HG02870 (cell line): Measurements from ENCODE around the gene TAT.
"Not testable (repeated sequence)": the region's sequence is repeated elsewhere in the genome, so short reads cannot be mapped to it uniquely, and the experiment has no call there.

ENCODE experiments used
- ATAC-seq: cut with Tn5 transposase; IDR thresholded peaks from one replicate; pipeline ENCODE4 v1.9.1; 2021; ENCODE audit warnings: mild to moderate bottlenecking, moderate library complexity; ENCODE audit not compliant: unreplicated experiment

Gene TAT

DNA sequence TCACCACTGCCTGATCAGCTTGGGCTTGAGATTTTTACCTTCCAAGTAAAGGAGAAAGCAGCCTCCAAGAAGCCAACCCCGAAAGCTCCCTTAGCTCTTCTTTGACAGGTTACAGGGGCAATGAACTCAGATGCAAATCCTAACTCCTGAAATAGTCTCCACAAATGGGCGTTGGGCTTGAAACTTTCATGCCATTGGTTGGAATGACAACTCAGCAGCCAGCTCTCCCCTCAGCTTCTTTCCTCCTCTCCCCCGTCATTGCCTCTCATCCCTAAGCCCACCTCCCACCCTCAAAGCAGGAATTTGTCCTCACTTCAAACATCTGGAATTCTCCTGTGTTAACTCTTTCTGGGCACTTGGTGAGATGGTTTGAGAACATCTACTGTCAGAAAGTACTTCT lies at the start of gene TAT:
TSS of gene TAT (minus strand) at position 122 of the 400 bp plus-strand sequence. CDS start 677 bp downstream, outside the sequence.
- ATAC-seq, result no peak

DNA sequence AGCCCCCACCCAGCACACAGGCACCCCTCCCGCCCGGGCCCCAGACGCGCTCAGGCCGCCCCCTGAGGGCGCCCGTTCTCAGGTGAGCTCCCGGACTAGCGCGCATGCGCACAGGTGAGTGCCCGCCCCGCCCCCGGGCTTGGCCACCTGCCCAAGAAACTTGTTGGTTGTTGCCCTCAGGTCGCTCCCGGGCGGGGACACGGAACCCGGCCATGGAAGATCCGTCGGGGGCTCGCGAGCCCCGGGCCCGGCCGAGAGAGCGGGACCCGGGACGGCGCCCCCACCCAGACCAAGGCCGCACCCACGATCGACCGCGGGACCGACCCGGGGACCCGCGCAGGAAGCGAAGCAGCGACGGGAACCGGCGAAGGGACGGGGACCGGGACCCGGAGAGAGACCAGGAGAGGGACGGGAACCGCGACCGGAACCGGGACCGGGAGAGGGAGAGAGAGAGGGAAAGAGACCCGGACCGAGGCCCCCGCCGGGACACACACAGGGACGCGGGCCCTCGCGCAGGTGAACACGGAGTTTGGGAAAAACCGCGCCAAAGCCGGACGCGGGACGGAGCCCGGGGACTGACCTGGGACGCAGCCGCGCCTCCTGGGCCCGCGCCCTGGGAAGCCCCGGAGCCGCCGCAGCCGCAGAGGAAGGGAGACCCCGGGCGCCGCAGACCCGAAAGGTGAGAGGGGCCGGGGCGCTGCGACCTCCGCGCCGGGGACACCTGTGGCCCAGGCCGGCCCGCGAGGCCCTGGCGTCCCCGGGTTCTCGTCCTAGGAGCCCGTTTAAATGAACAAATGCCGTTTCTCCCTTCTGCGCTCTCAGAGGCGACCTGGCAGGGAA lies 49.3 kb upstream of the TAT start, which contains the start of gene MARVELD3:
TSS of gene MARVELD3 (plus strand) at position 167 of the 840 bp plus-strand sequence. CDS start at position 213, 46 bp downstream.
- ATAC-seq, result no peak

DNA sequence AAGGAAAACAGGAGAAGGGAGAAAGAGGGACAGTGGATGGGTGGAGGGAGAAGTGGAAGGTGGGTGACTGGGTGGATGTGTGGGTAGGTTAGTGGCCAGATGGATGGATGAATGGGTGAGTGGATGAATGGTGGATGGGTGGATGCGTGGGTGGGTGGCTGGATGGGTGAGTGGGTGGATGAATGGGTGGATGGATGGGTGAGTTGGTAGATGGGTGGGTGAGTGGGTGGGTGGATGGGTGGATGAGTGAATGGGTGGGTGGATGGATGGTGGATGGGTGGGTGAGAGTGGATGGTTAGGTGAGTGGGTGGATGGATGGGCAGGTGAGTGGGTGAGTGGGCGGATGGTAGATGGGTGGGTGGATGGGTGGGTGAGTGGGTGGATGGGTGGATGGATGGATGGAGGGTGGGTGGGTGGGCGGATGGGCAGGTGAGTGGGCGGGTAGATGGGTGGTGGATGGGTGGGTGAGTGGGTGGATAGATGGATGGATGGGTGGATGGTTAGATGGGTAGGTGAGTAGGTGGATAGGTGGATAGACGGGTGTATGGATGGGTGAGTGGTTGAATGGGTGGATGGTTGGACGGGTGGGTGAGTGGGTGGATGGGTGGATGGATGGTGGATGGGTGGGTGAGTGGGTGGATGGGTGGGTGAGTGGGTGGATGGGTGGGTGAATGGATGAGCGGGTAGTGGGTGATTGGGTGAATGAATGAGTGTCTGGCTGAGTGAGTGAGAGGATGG lies 48.4 kb upstream of the TAT start:
- no peak for ATAC-seq

DNA sequence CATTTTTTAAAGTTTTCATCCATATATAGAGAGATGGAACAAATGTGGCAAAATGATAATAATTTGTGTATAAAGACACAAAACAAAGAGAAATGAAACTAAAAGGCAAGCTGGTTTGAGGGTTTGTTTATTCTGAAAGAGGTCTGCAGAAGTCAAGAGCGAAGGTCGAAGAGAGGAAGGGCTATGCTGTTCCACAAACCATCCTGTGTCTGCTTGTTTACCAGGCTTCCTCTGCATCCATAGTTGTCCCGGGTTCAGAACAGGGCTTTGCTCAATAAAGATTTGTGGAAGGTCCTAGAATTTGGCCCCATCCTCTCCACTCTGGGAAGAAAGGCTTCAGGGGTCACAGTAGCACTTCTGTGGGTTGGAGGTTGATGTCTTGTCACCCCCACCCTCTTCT lies 46.7 kb upstream of the TAT start:
- ATAC-seq, result no peak

DNA sequence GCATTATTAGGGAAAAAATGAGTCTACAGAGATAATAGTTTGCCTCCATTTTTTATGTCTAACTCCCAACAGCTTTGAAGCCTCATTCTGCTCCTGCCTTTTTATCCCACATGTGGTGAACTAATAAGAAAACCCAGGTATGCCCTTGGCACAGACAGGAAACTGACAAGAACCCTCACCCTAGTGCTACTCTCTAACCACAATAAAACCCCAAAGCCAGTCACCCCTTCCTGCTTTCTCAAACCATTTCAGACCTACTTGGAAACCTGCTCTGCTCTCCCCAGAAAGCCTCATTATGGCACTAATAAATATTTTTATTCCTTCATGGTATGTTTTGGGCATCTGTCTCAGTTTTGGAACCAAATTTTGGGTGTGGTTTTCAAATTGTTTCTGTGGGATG lies 45.2 kb upstream of the TAT start:
- no peak for ATAC-seq

DNA sequence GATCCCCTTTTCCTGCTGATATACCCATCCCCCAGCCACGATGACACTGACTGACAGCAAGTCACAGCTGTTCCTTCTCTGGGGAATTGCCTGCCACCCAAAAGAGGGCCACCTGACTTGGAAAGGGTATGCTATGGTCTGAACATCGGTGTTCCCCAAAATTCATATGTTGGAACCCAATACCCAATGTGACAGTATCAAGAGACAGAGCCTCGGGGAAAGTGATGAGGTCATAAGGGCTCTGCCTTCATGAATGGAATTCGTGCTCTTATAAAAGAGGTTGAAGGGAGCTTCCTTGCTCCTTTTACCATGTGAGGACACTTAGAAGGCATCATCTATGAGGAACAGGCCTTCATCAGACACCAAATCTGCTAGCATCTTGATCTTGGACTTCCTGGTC lies 41.5 kb upstream of the TAT start:
- ATAC-seq, result no peak

DNA sequence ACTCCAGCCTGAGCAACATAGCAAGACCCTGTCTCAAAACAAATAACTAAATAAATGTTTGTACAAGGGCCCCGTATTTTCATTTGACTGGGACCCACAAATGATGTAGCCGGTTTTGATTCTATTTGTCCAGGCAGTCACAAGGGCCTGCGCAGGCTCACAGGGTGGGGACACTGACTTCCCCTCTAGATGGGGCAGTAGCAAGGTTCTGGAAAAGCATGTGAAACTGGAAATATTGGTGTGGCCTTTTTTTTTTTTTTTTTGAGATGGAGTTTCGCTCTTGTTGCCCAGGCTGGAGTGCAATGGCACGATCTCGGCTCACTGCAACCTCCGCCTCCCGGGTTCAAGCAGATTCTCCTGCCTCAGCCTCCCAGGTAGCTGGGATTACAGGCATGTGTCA lies 38.1 kb upstream of the TAT start:
- ATAC-seq, result not testable (repeated sequence)

DNA sequence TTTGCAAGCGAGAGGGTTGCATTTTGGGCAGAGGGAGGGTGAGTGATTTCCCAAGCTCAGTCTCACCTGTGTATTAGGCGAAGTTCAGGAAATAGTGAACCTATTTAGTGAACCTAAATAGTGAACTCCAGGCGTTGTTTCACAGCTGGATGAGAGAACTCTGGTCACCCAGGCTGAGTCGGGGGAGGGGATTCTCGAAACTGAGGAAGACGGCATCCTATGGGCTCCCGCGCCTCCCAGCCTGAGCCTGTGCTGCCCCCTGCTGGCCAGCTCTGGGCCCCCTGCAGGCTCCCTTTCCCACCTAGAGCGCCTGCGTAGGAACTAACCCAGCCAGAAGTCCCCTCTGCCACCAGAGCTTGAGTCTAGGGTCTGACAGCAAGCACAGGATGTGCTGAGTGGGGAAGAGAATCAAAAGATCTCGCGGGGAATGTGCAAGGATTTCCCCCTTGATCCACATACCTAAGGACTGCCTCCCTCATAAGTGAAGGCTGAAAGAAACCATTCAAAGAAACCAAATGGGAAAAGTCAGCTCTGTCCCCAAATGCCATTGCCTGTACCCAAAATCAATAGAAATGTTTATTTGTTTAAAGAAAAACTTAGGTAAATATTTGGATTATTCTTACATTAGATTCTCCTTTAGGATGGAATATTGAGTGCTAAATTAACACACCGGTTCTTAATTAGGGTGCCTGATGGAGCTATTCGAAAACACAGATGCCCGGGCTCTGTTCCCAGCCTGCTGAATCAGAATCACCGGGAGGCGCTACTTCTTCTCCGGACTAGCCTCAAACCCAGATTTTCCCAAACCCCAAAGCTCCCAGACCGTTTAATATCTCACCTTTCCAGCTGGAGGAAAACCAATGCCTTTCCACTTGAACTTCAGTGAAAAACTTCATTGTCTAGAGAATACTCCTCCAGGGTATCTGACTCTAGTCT lies 34.3 kb upstream of the TAT start:
- ATAC-seq, result no peak

DNA sequence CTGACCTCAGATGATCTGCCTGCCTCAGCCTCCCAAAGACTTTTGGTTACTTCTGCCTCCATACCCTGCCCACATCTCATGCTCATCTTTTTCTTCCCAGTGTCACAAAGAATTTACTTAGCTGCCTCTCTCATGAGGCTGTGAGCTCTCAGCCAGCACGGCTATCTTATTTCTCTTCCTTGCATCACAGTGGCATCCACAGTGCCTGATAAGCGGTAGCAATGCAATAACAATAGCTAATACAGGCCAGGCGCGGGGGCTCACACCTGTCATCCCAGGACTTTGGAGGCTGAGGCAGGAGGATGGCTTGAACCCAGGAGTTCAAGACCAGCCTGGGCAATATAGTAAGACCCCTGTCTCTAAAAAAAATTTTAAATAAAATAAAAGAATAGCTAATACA lies 33.6 kb upstream of the TAT start:
- ATAC-seq, result no peak

DNA sequence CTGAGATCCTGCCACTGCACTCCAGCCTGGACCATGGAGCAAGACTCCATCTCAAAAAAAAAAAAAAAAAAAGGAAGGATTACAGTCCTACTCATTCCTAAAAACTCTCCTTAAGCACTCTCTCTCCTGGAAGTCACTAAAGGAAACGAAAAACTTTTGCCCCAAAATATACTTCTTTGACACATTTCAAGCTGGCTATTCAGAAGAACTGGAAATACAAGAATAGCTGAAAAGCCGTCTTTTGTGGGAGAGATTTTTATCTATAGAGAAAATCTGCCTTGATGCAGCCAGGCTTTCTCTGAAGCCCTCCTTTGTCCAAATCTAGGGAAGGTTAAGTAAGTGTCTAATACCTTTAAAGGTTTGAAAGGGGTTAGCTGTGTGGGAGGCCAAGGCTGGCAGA lies 32.2 kb upstream of the TAT start:
- ATAC-seq, result no peak

DNA sequence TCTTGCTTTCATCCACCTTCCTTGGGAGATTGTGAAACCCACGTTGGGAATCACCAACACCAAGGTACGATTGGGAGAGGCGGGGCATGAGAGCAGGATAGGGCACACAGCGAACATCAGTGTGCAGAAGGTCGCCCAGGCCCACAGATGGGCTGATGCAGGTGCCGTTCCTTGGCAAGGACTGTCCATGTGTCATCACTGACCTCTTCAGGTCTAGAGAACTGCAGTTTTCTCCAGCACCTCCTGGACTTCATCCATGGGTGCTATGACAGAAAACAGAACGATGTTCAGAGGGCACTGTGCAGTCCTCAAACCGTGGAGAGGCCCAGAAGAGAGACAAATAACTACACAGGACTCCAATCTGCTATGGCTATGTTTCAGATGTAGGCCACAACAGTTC lies 23.9 kb upstream of the TAT start:
- no peak for ATAC-seq

DNA sequence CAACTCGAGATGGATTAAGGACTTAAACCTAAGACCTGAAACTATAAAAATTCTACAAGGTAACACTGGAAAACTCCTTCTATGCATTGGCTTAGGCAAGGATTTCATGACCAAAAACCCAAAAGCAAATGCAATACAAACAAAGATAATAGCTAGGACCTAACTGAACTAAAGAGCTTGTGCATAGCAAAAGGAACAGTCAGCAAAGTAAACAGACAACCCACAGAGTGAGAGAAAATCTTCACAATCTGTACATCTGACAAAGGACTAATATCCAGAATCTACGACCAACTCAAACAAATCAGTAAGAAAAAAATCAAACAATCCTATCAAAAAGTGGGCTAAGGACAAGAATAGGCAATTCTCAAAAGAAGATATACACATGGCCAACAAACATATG lies 21.5 kb upstream of the TAT start:
- ATAC-seq, result not testable (repeated sequence)

DNA sequence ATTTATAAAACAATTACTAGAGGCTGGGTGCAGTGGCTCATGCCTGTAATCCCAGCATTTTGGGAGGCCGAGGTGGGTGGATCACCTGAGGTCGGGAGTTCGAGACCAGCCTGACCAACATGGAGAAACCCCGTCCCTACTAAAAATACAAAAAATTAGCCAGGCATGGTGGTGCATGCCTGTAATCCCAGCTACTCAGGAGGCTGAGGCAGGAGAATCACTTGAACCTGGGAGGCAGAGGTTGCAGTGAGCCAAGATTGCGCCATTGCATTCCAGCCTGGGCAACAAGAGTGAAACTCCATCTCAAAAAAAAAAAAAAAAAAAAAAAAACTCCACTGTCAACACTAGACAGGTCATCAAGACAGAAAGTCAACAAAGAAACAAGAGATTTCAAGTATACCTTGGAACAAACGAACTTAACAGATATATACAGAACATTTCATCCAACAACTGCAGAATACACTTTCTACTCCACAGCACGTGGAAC lies 18.5 kb upstream of the TAT start:
- ATAC-seq, result not testable (repeated sequence)

DNA sequence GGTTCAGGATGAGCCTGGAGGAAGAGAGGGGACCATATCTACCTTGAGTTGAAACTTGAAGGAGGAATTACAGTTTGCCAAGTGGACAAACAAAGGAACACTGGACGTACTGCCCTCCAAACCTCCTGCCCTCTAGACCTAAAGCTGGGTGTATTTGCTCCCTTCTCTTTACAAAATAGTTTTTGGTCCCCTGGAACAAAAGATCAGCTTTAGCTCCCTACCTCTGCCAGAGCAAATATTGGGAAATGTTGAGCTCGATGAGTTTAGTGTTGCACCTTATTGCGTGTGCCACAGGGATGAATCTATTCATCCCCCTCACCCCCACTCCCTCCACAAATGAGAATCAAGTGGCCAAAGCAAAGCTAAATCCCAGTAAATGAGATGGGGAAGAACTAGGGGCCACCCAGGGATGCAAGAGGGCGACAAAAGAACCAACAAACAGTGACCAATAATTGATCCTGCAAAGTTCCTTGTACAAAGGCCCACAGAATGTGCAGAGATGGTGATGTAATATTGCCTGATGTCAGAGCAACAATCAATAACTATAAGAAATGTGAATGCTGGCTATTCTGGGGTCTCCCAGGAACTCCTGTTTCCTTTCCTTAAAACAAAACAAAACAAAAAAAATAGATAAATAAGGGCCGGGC lies 17.2 kb upstream of the TAT start:
- ATAC-seq, result no peak

DNA sequence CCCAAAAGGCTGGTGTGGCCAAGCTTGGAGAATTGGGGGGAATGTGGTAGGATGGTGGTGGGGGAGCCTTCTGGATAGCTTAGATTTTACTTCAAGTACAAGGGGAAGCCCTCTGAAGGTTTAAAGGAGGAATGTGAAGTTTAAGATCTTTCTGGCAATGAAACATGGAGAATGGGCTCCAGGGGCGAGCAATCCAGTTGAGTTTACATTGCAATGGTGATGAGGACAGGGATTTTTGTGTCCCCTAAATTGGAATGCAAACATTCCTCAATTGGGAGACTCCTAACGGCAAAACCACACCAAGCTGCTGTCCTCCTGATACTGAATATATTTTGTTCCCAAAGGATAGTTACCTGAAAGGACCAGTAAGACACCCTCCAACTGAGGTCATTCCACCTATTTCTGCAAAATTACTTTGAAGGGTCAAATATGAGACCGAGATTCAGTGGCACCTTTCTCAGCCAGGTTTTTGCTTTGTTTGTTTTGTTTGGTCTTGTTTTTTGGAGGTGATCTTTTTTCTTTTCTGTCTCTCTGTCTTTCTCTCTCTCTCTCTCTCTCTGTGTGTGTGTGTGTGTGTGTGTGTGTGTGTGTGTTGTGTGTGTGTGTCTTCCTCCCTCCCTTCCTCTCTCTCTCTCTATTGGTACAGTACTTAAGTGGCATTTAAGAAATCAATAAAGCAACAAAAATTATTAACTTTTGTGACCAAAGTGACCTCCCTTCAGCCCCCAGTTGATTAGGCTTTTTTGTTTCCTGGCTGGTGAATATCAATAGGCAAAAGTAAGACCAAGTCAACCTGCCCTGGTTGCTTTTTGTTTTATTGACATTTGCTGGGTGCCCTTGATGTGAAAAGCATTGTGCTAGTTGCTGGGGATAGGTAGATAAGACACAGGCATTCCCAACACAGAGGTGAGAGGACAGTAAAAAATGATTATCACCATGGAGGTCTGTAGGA lies 16.4 kb upstream of the TAT start:
- no peak for ATAC-seq

DNA sequence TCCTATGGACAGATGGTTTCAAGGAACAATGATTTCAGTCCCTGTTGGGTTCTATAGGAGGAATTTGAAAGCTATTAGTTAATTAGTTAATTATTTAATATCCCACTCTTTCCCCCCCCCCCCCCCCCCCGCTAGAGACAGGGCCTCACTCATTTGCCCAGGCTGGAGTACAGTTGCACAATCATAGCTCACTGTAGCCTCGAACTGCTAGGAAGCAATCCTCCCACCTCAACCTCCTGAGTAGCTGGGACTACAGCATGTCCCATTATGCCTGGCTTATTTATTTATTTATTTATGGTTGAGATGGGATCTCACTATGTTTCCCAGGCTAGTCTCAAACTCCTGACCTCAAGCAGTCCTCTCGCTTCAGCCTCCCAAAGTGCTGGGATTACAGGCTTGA lies 15.0 kb upstream of the TAT start:
- no peak for ATAC-seq

DNA sequence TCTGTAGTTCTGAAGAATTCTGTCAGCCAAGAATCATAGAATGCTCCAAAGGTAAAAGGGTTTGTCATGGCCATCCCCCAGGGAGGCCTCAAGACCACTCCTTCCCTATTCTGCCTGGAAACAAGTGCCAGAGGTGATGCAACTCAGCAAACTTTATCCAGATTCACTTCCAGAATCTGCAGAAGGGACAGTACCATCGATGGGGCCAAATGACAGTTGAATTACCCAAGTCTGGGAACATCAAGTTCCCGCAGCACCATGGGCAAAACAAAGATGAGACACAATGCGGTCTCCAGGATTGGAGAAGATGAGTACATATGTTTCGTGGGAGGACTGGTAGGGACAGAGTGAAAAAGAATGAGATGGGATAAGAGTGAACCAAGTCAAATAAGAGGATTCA lies 13.7 kb upstream of the TAT start:
- ATAC-seq, result no peak

DNA sequence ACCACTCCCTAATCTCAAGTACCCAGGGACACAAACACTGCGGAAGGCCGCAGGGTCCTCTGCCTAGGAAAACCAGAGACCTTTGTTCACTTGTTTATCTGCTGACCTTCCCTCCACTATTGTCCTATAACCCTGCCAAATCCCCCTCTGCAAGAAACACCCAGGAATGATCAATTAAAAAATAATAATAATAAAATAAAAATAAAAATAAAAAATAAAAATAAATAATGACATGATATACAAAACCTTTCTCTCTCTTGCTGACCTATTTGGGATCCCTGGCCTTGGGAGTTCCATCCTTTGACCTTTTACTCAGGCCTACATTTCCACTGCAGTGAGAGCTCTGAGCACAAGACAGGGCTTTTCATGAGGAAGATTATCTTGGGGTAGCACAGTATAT lies 13.2 kb upstream of the TAT start:
- ATAC-seq, result not testable (repeated sequence)

DNA sequence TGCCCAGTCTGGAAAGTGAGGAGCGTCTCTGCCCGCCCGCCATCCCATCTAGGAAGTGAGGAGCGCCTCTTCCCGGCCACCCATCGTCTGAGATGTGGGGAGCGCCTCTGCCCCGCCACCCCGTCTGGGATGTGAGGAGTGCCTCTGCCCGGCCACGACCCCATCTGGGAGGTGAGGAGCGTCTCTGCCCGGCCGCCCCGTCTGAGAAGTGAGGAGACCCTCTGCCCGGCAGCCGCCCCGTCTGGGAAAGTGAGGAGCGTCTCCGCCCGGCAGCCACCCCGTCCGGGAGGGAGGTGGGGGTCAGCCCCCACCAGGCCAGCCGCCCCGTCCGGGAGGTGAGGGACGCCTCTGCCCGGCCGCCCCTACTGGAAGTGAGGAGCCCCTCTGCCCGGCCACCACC lies 12.4 kb upstream of the TAT start:
- not testable (repeated sequence) for ATAC-seq
